HFFc6 (cell line): ENCODE results near the gene SERTAD1. TPM values are rescaled to one million over a fixed set of nuclear protein-coding genes. Genes with fewer than 3 reads are reported as not detected.
A peak's percentile ranks its signal among the peaks of the same experiment; 100 is the strongest.
"Not testable (repeated sequence)": the region's sequence is repeated elsewhere in the genome, so short reads cannot be mapped to it uniquely, and the experiment has no call there.

Experiments
- DNase-seq: peaks from one replicate; pipeline ENCODE4 v3.0.0-alpha.2; 2018
- H3K27ac Mint-ChIP-seq: 2 replicates; pipeline ENCODE4 v1.8.0; 2020; ENCODE audit warnings: mild to moderate bottlenecking, mixed read lengths
- H3K27me3 Mint-ChIP-seq: 2 replicates; pipeline ENCODE4 v1.8.0; 2021; ENCODE audit warnings: mild to moderate bottlenecking, moderate library complexity, mixed read lengths; ENCODE audit not compliant: insufficient read depth
- H3K36me3 Mint-ChIP-seq: 2 replicates; pipeline ENCODE4 v1.8.0; 2021; ENCODE audit warnings: low read depth, mixed read lengths
- H3K4me1 Mint-ChIP-seq: 2 replicates; pipeline ENCODE4 v1.8.0; 2020; ENCODE audit warnings: low read depth, mixed read lengths
- H3K4me3 Mint-ChIP-seq: 2 replicates; pipeline ENCODE4 v1.8.0; 2020; ENCODE audit warnings: mild to moderate bottlenecking, moderate library complexity, mixed read lengths
- H3K9me3 Mint-ChIP-seq: 2 replicates; pipeline ENCODE4 v1.8.0; 2020; ENCODE audit warnings: mild to moderate bottlenecking, mixed read lengths
- CTCF ChIP-seq: fragments of 200-600 bp; sonication (generic); IDR thresholded peaks from 2 replicates; pipeline ENCODE4 v1.5.0; 2021; ENCODE audit warnings: antibody characterized with exemption, mild to moderate bottlenecking
- total RNA-seq, 6 experiments: library from RNA; stranded (reverse); fragmentation: NEBNext Ultra II Directional; extraction: Animal tissue kit (Norgen Biotek cat#: 25700); gene quantifications; 2 replicates in 1 of 6; 3 replicates in 5 of 6; pipeline ENCODE4 v1.2.3, GENCODE V29; 2021

The SERTAD1 gene
- total RNA-seq, 6 experiments from 2014 or later: 18.5 to 25.4 (median 21.2) TPM

- no peak for TF ChIP-seq CTCF
- H3K4me1 Mint-ChIP-seq: peaks cover 17% of the 10 kb centered on the region
- no peaks in the 10 kb centered on the region for H3K9me3 Mint-ChIP-seq
- H3K4me3 Mint-ChIP-seq: peak overlapping the region; percentile 94
- peaks cover 1% of the 10 kb centered on the region; the same call in 1 of the 2 replicates for H3K27me3 Mint-ChIP-seq
- H3K36me3 Mint-ChIP-seq: peaks cover 7% of the 10 kb centered on the region
- peak; percentile 82 for DNase-seq
- peak overlapping the region; percentile 100 for H3K27ac Mint-ChIP-seq
Observed at GRCh38 chr19:40433391-40434216, 7.8 kb upstream of the SERTAD1 start.

GRCh38 chr19:40432760-40433159 lies 7.0 kb upstream of the SERTAD1 start:
- H3K27me3 Mint-ChIP-seq, H3K9me3 Mint-ChIP-seq, DNase-seq, H3K36me3 Mint-ChIP-seq: not testable (repeated sequence)
- H3K27ac Mint-ChIP-seq: peak overlapping the region; percentile 100
- peaks cover 17% of the 10 kb centered on the region for H3K4me1 Mint-ChIP-seq
- H3K4me3 Mint-ChIP-seq: peak overlapping the region; percentile 94

- H3K4me1 Mint-ChIP-seq: peaks cover 17% of the 10 kb centered on the region
- no peaks in the 10 kb centered on the region for H3K36me3 Mint-ChIP-seq
- no peaks in the 10 kb centered on the region for H3K9me3 Mint-ChIP-seq
Observed at GRCh38 chr19:40431698-40432097, 5.9 kb upstream of the SERTAD1 start.

GRCh38 chr19:40430242-40430641 lies 4.5 kb upstream of the SERTAD1 start:
- not testable (repeated sequence) for H3K9me3 Mint-ChIP-seq, DNase-seq, H3K27ac Mint-ChIP-seq, H3K4me3 Mint-ChIP-seq, H3K27me3 Mint-ChIP-seq, H3K36me3 Mint-ChIP-seq
- H3K4me1 Mint-ChIP-seq: peaks cover 22% of the 10 kb centered on the region

More at GRCh38 chr19:40431698-40432097, 5.9 kb upstream of the SERTAD1 start:
- Mint-ChIP-seq H3K27me3 (peaks cover 1% of the 10 kb centered on the region; the same call in 1 of the 2 replicates), H3K27ac (peak overlapping the region; percentile 52; the same call in 1 of the 2 replicates), H3K4me3 (no peak overlapping the region)
- no peak for TF ChIP-seq CTCF
- DNase-seq: no peak

GRCh38 chr19:40428197-40428596 lies 2.4 kb upstream of the SERTAD1 start:
- H3K9me3 Mint-ChIP-seq, H3K4me3 Mint-ChIP-seq, H3K27me3 Mint-ChIP-seq, DNase-seq, H3K27ac Mint-ChIP-seq: not testable (repeated sequence)
- H3K36me3 Mint-ChIP-seq: peaks cover 11% of the 10 kb centered on the region
- peaks cover 22% of the 10 kb centered on the region for H3K4me1 Mint-ChIP-seq

GRCh38 chr19:40424637-40425449 lies 949 bp downstream of the SERTAD1 start:
- peaks cover 25% of the 10 kb centered on the region for H3K4me1 Mint-ChIP-seq
- H3K9me3 Mint-ChIP-seq: no peaks in the 10 kb centered on the region
- H3K27me3 Mint-ChIP-seq: peaks cover 4% of the 10 kb centered on the region
- no peak for TF ChIP-seq CTCF
- DNase-seq: no peak
- peaks cover 15% of the 10 kb centered on the region for H3K36me3 Mint-ChIP-seq
- H3K4me3 Mint-ChIP-seq: peak overlapping the region; percentile 98
- peak overlapping the region; percentile 97 for H3K27ac Mint-ChIP-seq
